H7 (cell line): ENCODE measurements around the gene STC2. TPM values are rescaled to one million over a fixed set of nuclear protein-coding genes. Genes with fewer than 3 reads are reported as not detected.
A peak's percentile ranks its signal among the peaks of the same experiment; 100 is the strongest.

Experiments used
- DNase-seq: peaks from one replicate; pipeline ENCODE4 v3.0.0; 2012
- H3K27me3 ChIP-seq: 2 replicates; pipeline ENCODE4 v1.6.0; 2011; ENCODE audit warnings: mild to moderate bottlenecking, low read length; ENCODE audit not compliant: control insufficient read depth, insufficient read depth
- H3K36me3 ChIP-seq: replicated peaks from 2 replicates; pipeline ENCODE4 v1.5.1; 2011; ENCODE audit warnings: low read length; ENCODE audit not compliant: control insufficient read depth, insufficient read depth
- H3K4me3 ChIP-seq: 2 replicates; pipeline ENCODE4 v1.5.1; 2011; ENCODE audit warnings: low read depth, mild to moderate bottlenecking, control low read depth, low read length, moderate library complexity; ENCODE audit not compliant: insufficient read depth
- total RNA-seq: library from RNA; depleted of rRNA; stranded (reverse); fragments of >200 nt; shearing (Covaris generic); gene quantifications from 2 replicates; pipeline ENCODE4 v1.2.3, GENCODE V29; 2014

STC2 gene
- total RNA-seq, 1 experiment from 2014 or later, result 17.8 TPM

DNA sequence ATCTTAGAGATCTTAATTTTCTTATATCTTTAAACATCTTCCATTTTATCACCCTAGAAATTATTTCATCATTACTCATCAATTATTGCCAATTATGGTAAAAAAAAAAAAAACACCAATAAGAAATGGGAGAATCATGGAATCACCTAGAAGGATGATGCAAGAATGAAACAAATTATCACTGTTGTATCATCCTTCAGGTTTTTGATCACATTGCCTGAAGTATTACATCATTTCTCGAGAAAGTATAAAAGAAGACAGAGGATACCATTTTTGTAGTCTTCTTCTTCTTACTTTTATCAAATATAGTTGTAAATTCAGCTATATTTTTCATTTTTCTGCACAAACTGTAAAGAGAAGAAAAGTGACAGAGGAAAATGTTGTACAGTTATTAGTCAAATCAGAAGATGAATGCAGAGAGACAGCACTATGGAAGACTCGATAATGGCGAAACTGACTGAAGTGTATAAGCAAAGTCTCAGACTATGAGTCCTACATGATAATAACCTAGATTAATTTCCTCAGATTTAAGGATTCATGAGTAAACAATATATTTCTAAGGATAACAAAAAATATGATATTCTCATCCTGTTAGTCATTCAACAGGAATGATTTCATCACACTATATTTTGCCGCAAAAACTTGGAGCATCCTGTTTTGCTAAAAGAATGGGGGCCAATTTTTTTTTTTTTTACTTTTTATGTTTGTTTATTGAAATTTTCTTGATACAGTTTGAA, 5.9 kb upstream of the STC2 start:
- Histone ChIP-seq H3K36me3 (no peaks in the 10 kb centered on the region), H3K4me3 (no peak overlapping the region), H3K27me3 (peaks cover 5% of the 10 kb centered on the region; the same call in 1 of the 2 replicates)
- no peak for DNase-seq

DNA sequence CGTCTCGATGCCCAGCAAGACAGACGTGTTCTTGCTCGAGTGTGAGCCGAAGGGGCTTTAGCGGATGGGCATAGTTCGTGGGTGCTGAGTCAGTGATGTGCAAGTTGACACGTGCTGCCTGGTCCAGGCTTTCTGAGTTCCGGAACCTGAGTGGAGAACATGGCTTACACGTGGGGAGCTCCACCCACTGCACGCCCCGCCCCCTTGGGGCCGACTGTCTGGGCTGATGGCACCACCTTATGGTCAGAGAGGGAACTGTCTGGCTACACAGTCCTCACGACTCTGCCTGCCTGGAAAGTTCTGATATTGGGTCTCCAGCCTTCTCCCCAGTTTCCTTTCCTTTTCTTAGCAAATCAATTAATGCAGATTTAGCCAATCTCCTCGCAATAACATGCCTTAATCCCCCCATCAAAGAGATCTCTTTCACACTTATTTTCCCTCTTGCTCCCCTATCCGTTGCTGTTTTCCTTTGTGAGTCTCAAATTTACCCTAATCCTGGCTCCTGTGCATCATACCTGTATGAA, 3.8 kb upstream of the STC2 start:
- no peaks in the 10 kb centered on the region for H3K36me3 ChIP-seq
- DNase-seq, result peak; percentile 89

DNA sequence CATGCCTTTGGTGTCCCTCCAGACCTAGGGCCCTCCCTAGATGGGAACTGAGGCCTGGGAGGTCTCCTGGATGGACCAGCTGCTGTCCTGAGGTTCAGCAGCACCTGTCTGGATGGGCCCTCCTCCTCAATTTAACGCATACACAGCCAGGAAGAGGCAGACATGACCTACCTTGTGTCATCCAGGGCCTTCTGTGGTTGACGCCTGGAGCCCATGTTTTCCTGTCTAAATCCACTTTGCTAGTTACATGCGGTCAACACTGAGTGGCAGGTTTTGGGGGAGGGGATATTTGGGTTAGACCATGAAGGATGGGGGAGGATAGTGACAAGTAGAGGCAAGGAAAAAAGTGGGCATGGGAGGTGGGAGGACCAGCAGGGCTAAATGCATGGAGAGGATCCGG, 3.1 kb upstream of the STC2 start:
- no peak for DNase-seq
- Histone ChIP-seq H3K4me3 (no peak overlapping the region), H3K27me3 (peaks cover 22% of the 10 kb centered on the region), H3K36me3 (no peaks in the 10 kb centered on the region; the same call in 1 of the 2 replicates)

More for the DNA sequence above, 3.8 kb upstream of the STC2 start:
- Histone ChIP-seq H3K4me3 (no peak overlapping the region), H3K27me3 (peaks cover 16% of the 10 kb centered on the region)

DNA sequence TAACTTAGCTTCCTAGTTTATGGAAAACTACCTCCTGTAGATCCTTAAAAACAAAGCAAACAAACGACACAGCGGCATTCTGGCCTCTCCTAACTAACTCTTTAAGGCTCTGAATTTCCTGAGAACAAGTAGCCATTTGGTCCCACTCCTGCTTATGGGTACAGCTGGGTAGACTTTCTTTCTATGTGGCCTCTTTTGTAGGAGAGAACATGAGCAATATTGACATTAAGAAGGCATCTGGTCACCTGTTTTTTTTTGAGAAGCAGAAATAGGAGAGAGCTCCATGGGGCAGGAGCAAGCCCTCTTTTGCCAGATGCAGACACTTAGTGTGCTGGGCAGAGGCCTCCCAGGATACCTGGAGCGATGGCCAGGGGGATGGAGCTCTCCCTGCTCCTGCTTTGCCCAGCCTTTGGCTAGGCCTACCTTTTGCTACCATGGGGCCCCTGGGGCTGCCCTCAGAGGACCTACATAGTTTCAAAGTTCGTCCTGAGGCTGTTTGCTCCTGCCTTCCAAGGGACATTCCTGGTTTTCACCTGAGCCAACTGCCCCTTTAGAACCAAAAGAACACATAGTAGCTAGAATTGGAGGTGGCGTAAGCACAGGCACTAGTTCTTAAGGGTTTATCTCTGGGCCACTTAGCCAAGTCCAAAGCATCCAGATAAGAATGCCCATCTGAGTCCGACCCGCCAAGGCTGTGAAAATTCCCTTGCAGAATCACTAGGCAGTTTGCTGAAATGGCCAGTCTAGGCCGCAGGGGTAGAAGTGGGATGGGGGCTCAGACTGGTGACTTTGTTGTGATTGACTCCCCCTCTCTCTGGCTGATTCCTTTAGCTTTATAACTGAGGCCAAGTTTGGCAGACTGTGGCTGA, 2.4 kb upstream of the STC2 start:
- DNase-seq, result peak; percentile 61
- Histone ChIP-seq H3K36me3 (peaks cover 3% of the 10 kb centered on the region), H3K27me3 (peaks cover 22% of the 10 kb centered on the region), H3K4me3 (peak overlapping the region; percentile 91)

DNA sequence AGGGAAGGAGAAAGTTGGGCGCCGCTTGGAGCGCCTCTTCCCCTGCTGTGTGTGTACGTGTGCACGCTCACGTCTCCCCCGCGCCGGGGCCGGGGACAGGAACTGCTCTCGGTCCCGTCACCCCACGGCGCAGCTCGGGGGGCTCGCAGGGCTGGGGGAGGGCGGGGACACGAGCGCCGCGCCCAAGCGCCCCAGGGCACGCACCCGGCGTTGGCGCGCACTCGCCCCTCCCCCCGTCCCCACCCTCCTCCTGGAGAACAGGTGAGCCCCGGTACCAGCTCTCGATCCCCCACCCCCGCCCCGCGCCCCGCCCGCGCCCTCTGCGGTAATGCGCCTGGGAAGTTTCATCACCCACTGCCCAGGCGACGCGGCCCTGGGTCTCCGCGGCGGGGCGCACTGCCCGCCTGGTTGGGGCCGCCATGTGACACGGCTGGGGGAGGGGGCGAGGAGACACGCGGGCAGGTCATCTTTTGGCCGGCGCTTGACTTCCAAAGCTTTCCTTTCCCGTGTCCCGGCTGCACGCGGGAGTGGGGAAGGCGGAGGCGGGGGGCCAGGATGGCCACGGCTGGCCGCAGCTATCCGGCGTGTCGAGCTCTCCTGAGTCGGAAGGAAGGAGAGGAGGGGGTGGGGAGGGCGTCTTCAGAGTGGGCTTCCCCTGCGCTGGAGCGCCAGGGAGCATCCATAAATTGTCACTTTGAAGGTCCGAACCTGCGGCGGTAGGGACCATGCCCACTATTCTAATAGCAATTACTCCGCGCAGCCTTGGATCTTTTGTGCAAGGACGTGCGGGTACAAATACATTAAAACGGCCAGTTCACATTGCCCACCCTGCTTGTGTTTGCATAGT, 1.5 kb upstream of the STC2 start:
- Histone ChIP-seq H3K4me3 (peak overlapping the region; percentile 91), H3K36me3 (peaks cover 11% of the 10 kb centered on the region), H3K27me3 (peaks cover 22% of the 10 kb centered on the region)
- peak; percentile 94 for DNase-seq

DNA sequence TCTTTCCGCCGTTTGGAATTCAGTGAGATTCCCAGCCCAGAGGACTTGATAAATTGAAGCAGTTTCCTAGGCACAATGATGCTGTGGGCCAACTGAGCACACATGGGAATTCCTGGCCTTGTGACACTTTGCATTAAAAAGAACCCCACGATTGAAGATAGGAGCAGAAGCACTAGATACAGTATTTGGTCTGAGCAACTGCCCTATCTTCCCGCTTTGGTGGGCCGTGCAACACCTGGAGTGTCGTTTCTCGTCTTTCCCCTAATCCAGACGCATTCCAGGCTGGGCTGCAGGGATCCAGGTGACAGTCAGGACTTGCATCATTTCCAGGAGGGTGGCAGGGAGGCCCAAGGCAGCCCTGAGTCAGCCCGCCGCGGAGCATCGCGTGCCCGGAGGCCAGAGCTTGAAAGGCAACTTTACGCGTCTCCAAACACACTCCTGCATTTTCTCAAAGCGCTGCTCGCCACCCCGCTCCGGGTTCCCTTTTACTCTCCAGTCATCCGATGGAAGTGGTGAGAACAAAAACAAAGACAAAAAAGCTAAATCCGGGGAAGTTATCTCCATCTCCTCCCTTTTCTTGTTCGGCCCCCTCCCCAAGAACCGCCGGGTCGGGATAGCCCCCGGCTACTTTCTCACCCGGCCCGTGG, 753 bp upstream of the STC2 start:
- peak; percentile 80 for DNase-seq
- Histone ChIP-seq H3K27me3 (peaks cover 22% of the 10 kb centered on the region), H3K4me3 (peak overlapping the region; percentile 91), H3K36me3 (peaks cover 19% of the 10 kb centered on the region)

DNA sequence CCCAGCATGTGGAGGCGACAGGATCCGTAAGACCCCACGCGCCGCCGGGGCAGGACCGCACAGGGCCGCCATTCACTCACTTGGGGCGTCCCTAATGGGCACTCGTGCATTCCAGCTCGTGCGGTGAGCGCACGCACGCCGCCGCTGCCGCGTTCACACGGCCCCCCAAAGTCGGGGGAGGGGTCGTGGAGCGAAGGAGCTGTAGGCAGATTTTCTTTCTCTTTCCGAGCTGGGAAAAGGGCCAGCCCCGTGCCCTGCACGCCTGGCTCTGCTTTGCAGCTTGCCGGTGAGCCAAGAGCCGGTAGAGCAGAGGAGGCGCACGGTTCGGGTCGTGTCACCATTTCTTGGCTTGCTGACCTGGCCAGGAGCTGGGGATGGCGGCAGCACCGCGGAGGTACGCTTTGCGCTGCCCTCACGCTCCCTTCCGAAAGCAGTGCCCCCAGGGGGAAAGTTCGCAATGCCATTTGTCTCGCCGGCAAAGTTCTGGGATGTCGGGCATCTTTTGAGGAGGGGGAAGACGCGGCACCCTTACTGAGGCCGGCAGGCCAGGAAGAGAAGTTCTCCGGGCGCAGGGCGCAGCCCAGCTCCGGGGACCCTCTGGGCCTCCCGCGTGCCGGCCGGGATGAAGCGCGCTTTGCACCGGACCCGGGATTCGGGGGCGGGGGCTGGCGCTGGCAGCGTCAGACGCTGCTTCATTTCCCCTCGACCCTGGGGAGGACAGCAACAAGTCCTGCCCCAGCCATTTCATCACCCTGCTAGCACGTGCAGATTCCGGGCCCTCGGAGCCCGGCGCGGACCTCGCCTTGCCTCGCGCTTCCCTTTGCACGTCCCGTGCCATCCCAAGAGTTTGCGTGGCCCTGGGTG, 898 bp downstream of the STC2 start:
- DNase-seq, result peak; percentile 82
- Histone ChIP-seq H3K4me3 (peak overlapping the region; percentile 91), H3K27me3 (peaks cover 22% of the 10 kb centered on the region), H3K36me3 (peaks cover 34% of the 10 kb centered on the region)

DNA sequence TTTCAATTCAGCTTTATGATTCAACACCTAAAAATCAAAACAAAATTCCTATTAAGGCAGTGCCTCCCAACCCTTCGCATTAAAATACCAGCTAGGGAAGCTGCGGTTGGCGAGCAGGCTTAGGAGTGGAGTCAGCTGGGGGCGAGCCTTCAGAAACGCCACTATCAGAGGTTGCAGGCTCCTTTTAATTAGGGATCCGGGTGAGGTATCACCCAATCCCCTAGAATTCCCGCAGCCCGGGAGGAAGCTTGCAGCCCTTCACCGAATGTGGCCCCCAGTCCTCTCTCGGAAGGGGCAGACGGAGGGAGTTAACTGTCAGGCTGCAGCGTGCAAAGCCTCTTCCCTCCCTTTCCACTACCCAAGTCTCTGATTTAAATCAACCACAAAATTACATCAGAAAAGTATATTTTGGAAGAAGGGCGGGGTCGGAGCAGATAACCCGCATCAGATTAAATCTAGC, 1.7 kb downstream of the STC2 start:
- Histone ChIP-seq H3K36me3 (peaks cover 42% of the 10 kb centered on the region), H3K27me3 (peaks cover 22% of the 10 kb centered on the region), H3K4me3 (peak overlapping the region; percentile 91)
- DNase-seq, result peak; percentile 63

DNA sequence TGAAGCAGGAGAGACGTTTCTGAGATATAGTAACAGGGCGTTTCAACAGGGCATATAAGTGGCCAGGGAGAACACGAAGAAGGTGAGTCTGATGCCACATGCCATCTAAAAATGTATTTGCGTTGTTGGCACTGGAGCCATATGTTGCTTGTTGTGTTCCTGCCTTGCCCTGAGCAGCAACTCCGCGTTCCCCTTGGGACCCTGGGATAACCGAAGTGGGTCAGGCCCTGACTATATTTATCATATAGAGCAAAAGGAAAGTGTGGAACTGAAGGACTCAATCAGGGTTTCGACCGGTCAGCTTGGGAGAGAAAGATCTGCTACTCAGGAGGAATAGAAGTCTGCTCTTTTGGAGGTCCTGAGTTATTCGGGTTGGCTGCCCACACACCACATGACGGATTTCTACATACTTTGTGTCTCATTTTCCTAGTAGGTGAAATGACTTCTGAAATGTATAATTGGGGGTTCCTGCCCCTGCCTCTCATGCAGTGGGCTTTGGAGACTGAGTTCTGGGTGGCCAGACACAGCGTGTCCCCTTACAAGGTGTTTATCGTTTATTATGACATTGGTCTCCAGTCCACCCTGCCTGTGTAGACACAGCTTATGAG, 3.0 kb downstream of the STC2 start:
- H3K36me3 ChIP-seq, result peaks cover 51% of the 10 kb centered on the region
- no peak for DNase-seq
- H3K27me3 ChIP-seq, result peaks cover 19% of the 10 kb centered on the region
- no peak overlapping the region for H3K4me3 ChIP-seq

DNA sequence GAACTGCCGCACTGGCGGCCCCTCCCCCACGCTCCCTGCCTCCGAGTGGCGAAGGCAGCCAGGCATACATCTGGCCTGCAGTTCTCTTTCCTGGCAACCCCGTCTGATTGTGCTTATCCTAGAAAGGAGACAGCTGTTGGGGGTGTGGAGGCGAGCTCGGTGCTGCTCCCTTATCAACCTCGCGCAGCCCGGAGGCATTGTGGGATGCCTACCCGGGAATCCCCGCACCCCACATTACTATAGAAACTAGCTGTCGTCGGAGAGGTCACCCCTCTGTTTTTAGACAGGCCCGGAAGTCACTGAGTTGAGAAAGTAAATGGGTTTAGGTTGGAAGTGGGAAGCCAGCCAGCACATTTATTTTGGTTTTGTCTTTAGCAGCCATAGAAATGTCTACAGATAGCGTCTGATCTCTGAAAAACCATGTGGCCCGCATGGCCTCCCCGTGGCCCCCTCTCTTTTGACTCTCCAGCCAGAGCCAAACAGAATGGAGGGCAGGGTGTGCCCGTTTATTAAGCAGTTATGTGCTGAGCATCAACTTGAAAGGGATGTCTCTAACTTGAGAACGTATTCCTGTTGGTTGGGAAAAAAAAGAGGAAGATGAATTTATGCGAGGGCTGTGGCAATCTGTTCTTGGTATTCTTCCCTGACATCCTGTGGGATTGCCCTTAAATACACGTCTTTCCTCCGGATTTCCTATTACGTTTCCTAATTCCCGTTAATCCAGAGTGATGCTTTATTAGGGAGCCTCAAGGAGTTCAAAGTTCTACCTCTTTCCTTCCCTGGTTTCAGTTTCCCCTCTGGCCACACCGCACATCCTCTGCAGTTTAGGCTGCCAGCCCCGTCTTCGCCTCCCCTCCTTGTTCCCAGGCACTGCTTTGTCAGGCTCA, 3.9 kb downstream of the STC2 start:
- no peak overlapping the region for H3K4me3 ChIP-seq

DNA sequence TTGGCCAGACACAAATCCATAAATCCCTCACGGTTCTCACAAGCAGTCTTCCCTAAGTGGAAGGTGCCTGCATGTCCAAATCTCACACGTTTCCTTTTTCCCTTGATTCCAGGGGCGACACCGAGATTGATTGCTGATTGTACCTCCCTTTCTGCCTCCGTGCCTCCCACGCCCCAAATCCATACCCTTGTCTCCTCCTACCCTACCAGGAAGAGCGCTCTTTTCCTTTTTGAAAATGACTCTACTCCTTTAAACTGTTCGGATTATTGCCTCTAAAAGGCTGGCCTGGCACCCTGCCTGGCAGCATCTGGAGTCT, 4.5 kb downstream of the STC2 start:
- DNase-seq, result no peak
- Histone ChIP-seq H3K36me3 (peaks cover 65% of the 10 kb centered on the region), H3K27me3 (peaks cover 16% of the 10 kb centered on the region), H3K4me3 (no peak overlapping the region)

More for the DNA sequence above, 3.9 kb downstream of the STC2 start:
- Histone ChIP-seq H3K27me3 (peaks cover 17% of the 10 kb centered on the region), H3K36me3 (peaks cover 59% of the 10 kb centered on the region)
- DNase-seq, result peak; percentile 57

DNA sequence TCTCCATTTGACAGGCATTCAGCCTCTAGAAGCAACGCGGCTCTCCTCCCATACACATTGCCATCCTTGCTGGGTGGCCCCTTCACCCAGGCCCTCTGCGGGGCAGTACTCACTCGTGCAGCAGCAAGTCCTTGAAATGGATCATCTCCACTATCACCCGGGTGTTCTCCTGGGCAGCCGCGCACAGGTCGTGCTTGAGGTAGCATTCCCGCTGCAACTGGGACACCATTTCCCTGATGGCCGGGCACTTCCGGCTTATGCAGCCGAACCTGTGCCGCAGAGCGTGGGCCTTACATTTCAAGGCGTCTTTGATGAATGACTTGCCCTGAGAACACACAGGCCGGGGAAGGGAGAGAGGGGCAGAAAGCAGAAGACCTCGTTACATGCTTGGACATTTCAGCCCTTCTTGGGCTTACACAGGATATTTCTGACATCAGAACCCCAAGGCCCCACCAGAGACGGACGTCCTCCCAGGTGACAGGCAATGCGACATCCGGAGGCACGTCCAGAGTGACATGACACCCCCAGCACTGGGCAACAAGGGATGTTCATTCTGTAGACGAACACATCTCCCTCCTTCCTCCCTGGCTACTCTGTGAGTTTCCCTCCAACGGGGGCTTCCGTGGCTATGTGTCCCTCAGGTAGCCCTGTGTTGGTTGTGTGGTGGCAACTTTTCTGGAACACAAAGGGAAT, 5.0 kb downstream of the STC2 start:
- H3K4me3 ChIP-seq, result no peak overlapping the region
- H3K27me3 ChIP-seq, result peaks cover 16% of the 10 kb centered on the region
- no peak for DNase-seq
- peaks cover 70% of the 10 kb centered on the region for H3K36me3 ChIP-seq
